ENCODE results near the gene TBC1D2B.

The TBC1D2B gene

DNA sequence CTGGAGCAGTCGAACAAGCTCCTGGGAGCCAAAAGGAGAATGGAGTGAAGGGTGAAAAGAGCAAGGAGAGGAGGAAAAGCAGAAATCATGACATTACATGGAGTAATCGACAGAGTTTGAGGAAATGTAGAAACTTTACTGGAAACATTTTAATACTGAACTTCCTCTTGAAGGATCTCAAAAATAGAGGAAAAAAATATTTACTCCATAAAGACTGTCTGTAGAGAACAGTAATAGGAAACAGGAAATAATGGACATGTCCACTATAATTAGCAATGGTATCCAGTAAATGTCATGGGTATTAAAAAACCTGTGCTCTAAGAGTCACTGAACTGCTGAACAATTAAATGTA is 53.0 kb downstream of the TBC1D2B start:
- no peak for DNase-seq

DNA sequence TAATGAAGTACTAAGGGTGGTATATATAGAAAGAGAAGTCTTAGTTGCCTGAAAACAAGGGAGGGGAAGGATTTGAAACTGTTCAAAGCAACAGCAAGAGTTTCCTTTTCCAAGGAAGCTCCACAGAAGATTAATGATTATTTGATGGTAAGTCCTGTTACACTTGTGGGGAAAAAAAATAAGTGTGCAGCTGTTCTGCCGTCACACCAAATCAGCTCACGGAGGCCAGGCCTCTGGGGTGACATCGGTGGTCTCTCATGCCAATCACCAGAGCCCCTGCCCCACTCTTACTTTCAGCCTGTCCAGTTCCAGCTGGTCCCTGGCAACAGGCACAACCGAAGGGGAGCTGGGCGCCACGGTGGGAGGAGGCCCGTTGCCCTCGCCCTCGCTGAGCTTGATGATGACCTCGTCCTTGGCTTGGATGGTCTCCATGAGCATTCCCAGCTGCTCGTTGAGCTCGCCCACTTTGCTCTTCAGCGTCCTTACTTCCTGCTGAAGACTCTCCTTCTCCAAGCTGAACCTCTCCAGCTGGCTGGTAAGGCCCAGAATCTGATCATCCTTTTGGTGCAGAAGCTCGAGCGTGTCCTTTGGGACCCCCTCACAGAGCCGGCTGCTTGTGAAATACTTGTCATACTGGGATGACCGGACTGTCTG is 53.5 kb downstream of the TBC1D2B start:
- no peak for DNase-seq

DNA sequence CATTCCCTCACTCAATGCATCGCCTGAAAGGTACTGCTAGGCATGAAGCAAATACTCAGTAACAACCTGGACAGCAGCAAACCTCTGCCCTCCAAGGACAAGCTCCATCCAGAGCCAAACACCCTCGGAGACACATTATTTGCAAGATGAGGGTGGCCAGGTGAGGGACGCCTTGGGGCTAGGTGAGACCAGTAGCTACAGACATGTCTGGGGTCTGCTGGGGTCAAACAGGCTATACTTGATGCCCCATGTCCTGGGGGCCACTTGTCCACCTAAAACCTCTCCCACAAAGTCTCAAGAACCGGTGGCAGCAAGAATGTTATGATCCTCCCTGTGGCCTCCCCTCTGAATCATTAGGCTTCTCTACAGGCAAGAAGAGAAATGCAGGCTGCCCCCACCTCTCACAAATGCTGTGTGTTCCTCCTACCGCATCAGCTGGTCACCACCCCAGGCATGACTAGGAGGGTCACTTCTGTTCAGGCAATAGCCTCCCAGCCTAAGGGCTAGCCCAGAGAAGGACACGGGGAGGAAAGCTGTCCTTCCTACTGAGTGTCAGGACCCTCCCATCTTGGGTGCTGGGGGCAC is 54.3 kb downstream of the TBC1D2B start:
- DNase-seq: no peak

DNA sequence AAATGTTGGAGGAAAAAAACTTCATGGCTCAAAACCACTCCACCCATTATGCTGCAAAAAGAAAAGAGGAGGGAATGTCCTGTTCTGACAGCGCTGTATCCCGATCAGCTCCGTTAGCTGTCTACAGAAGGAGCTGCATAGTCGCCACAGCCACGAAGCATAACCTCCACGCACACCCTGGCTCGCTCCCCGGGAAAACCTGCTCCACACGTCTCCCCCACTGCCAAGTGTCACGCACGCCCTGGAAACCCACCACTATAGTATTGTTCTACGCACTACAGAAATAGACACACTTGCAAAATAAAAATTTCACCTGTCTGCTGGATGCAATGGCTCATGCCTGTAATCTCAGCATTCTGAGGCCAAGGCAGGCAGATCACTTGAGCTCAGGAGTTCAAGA is 55.8 kb downstream of the TBC1D2B start:
- no peak for DNase-seq

DNA sequence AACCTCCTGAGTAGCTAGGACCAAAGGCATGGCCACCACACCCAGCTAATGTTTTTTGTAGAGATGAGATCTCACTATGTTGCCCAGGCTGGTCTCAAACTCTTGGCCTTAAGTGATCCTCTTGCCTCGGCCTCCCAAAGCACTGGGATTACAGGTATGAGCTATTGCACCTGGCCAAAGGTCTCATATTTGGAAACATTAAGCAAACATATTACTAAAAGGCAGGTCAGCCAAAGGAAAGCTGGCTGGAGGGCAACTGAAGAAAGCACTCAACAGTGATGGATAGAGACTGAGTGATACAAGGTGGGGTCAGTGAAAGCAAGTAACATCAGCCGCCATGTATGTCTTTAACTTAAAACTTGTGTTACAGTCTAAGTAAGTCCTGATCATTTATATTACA is 57.5 kb downstream of the TBC1D2B start:
- no peak for DNase-seq

DNA sequence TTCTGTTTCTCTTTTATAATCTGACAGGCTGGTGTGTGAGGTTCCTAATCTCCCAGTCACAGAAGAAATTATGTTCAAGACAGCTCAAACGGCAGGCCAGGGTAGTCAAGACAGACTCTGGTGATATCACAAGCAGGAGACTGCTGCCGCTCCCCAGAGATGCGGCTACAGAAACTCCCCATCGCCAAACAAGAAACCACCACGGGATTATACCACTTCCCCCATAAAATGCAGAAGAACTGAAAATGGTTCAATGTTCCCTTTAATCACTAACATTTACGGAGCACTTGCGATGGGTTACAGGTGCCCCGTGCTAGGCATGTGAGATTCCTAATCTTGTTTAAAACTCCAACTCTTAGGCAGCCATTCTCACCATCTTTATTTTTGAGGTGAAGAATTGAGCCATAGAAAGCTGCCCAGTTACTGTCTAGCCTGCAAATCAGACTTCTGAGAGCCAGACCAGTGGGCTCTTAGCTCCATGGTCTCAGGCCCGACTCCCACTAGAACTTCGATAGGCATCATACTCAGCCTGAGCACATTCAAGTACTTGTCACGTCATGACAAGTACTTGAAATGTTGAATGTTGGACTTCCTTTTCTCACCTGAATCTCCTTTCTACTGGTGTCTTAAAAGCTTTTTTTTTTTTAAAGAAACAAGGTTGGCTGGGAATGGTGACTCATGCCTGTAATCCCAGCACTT is 58.4 kb downstream of the TBC1D2B start:
- DNase-seq: no peak

DNA sequence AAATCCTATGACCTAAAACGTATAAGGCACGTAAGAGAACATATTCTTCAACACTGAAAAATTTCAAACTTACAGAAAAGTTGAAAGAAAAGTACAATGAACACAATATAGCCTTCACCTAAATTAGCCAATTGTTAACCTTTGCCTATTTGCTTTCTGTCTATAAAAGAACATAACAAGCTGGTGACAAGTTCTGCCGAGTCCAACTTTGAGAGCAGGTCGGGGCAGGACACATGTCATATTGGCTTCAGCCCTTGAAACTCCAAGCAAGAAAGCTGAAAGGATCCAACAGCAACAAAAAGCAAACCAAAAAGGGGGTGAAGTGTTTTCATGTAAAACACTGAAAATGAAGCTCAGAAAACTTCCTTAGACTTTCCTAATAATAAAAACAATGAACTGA is 59.1 kb downstream of the TBC1D2B start:
- DNase-seq: no peak

DNA sequence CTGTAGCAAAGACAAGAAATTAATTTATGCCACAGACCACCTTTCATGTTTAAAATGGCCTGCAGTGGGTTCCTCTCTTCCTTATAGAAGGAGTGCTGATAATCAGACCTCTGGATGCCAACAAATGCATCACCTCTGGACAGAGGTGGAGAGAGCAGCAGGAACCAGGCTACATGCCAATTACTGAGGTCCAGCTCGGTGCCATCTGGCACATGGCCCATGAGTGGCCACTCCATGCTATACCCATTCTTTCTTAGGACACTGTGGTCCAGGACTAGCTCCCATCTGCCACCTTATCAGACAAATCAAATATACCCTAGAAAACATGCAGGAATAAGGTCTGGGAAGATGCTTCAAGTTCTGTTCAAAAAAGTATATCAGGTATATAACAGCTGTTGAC is 60.7 kb downstream of the TBC1D2B start:
- no peak for DNase-seq

DNA sequence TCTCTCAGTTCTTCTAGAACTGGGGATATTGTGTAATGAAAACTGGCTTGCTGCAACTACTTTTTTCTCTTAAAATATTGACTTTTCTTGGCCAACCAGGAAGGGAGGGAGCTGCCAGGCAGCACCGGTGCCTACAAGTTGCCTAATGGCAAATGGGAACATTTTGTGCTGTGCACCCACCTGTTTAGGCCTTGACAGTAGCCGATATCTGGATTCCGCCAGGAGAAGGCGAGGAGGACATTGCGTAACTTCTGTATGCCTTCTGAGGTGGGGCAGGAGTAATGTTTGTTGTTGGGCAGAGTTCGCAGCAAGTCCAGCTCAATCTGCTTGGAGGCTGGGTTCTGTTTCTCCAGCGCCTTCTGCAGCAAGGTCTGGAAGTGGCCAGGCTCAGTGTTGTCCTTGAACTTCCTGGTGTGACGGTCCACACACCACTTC is 64.9 kb downstream of the TBC1D2B start:
- no peak for DNase-seq

DNA sequence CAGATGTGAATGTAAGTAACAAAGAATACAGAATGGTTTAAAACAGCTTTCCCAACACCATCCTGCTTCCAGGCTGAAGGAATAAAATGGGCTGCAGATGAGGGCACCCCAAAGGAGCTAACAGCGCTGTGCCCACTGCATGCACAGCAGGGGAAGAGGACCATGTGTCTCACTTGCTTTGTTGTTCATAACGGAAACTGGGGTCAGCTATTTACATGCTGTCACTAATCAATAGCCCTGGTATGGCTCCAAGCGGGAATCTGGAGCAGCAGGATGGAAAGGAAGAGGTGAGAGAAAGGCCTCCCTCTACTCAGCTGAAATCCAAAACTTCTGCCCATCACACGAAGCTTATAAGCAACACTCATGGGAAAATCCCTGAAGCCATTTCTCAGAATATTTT is 67.4 kb downstream of the TBC1D2B start:
- no peak for DNase-seq

DNA sequence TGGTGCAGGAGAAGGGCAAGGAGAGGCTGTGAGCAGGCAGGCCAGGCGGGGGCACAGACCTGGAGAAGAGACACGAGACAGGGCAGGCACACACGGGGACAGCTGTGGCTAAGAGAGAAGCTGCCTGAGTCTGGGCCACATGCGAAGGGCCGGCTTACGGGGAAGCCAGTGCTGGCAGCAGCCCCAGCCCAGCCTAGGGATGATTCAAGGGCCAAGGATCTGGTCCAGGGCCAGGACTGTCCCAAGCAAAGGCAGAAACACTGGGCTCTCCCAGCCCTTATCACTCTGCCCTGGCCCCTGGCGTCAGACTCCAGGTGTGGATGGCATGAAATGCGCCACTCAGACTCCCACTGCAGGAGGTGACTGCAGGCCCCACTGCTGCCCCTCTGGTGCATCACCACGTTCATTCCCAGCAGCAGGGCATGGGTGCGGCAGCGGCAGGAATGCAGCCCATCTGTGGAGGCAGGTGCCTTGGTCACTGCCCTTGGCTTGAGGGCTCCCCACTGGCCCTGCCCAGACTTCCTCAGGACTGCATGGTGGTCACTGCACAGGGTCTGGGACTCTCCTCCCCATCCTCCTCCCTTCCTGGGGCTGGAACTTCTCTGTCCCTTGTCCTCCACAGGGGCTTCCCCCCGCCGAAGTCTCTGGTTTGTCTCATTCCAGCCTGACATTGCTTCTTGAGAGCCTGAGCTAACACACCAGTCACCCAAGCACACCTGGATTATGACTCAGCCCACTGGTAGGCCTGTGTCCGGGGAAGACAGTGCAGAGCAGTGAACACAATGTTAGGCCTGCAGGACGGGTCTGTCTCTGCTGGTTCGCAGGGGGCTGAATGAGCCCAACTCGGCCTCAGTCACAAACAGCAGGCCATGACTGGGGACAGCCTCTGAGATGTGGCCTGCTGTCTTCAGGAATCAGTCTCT is 69.3 kb downstream of the TBC1D2B start:
- DNase-seq: peak; percentile 70

DNA sequence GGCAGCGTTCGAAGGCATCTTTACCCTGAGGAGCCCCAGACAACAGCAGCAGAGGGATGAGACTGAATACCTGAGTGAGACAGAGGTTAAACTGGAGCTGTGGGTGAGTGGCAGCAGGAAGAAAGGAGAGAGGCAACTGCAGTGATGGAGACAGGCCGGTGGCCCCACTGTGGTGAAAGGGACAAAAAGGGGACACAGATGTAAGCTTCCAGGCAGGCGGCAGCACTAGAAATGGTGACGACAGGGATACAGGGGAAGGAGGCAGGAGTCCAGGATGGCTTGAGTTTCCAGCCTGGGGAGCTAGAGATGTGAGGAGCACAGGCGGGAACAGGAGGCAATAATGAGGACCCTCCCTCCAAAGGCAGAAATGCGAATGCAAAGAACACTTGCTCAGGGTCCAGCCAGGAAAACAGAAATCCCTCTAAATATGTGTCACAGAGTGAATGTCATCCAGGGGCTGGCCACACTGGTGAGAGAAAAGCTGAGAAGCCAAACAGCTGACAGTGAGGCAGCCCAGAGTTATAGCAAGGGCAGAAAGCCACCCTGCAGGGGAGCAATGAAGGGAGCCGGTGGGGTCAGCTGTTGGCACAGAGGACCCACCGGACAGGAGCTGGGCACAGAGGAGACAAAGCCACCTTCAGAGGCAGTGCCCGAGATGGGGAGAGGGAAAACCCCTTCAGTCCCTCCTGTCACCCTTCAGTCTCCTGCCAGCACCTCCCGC is 70.1 kb downstream of the TBC1D2B start:
- DNase-seq: no peak

DNA sequence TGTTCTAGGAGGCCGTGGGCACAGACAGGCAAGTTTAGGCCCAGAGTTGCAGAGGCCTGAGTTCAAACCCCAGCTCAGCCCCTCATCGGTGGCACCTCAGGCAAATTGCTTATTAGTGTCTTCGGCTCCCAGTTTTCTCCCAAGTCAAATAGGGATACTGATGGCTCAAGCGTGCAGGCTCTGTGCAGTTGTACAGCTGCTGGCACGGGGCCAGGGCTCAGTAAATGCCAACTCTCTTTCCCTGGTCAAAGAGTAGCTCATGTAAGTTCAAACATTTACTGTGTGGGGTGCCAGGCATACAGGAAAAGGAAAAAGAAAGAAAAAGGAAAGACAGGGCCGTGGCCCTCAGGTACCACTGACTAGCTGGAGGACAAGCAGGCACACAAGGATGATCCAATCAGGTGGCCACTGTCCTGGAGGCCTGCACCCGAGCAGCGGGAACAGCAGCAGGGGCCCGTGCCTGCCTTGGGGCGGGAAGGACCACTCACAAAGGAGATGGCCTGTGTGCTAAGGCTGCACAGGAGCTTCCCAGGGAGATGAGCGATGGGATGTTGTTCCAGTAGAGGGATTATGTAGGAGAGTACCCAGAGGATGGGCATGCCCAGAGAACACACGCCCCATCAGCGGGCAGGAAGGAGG is 70.8 kb downstream of the TBC1D2B start:
- DNase-seq: no peak

DNA sequence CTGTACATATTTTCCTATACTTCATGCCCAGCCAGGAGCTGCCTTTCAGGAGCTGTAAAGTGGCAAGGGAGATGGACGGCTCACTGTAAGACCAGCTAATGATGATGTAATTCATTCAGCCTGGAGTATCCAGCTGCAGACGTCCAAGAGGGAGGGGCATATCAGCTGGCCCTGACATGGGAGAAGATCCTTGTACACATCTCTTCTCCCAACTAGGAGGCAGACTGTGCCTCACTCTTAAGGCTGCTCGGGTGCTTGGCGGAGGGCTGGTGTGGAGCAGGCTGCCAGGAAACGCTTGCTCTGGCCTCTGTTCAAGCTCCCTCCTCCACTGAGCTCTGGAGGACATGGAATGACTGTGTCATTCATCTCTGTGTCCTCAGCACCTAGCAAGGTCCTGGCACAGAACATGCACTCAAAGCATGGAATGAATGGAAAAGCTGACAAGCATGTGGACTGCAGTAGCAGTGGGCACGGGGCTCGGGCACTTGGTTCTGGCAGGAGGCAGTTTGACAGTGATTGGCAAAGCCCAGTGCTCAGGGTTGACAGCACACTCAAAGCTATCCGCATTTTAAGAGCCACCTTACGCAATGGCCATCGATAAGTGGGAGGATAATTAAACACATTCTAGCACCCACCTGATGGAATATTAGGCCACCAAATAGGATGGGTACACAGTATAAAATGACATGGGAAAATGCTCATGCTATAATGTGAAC is 72.4 kb downstream of the TBC1D2B start:
- peak; percentile 89 for DNase-seq

DNA sequence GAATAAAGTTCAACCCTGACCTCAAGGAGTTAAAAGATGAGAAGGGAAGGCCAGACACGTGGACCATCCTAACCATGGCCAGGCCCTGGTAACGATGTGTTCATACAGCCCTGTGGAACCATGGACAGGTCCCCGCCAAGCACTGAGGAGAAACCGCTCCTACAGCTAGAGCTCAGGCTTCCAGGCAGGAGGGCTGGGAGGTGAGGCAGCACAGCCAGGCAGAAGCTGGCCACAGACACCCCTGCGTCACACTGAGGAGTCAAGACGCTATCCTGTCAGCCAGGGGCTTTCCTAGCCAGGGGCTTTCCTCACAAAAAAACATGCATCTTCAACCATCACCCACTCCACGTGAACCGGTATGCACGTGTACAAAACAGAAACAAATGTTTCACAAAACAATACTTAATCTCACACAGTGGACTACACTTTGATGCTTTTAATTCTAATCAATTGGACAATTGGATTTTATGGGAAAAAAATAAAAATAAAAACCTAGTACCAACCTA is 73.2 kb downstream of the TBC1D2B start:
- no peak for DNase-seq

DNA sequence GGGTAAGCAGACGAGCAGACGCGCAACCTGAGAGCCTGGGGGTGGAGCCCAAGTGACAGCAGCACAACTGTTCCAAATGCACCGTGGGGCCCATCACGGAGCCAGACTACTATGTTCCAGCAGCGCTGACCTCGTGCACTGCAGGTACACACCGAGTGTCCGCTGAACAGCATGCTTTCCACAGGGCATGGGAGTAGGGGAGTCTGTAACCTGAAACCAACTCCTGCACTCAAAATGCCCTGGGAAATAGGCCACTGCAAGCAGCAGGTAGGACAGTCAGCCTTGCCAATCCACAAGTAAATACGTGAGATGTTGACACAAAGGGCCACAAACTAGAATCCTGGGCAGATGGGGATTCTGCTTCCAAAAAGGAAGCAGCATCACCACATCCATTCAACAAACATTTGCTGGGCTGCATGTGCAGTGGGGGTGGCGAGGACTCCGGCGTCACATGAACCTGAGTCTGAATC is 73.9 kb downstream of the TBC1D2B start:
- no peak for DNase-seq

DNA sequence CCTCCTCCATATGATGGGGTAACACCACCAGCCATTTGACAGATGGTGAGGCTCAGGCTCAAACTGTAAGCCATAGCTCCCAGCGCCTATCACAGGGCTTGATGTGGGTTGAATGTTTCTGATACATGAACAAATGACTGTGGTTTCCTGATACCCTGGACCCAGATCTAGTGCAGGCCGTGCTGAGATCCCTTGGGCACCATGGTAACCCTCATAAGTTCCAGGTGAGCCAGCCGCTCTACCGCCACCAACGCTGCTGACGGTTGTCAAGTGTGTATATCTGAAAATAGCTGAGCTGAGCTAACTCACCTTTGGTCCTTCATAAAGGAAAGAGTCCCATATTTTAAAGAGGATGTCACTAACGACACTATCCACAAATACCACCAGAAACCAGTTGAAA is 74.5 kb downstream of the TBC1D2B start:
- no peak for DNase-seq

DNA sequence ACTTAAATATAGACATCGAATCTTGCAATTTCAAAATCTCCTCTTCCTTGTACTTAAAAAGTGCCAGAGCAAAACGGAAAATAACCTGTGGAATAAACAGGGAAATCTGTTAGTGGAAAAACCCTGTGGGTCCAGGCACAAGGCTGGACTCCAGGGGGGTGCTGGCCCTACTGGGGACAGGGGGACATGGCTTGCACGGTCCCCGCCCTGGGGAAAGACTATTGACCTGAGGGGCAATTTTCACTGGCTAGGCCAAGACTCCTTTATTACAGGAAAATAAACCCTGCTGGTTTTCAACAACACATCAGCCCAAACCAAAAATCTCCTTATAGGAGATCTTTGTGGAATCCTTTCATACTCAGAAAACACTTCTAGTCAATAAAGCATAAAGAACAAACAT is 75.9 kb downstream of the TBC1D2B start:
- DNase-seq: no peak

DNA sequence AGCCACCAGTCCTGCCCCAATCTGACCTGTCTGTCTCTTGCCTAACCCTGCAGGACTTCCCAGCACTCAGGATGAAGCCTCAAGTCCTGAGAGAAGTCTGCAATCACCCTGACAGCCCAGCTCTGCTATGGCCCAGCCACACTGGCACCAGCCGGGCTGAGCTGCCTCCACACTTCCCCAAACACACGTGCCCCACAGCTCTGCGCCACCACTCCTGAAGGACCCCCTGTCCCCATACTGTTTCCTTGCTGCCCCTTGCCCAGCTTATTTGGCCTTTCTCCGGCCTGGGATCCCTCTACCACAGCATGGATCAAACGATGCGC is 76.6 kb downstream of the TBC1D2B start:
- DNase-seq: no peak

DNA sequence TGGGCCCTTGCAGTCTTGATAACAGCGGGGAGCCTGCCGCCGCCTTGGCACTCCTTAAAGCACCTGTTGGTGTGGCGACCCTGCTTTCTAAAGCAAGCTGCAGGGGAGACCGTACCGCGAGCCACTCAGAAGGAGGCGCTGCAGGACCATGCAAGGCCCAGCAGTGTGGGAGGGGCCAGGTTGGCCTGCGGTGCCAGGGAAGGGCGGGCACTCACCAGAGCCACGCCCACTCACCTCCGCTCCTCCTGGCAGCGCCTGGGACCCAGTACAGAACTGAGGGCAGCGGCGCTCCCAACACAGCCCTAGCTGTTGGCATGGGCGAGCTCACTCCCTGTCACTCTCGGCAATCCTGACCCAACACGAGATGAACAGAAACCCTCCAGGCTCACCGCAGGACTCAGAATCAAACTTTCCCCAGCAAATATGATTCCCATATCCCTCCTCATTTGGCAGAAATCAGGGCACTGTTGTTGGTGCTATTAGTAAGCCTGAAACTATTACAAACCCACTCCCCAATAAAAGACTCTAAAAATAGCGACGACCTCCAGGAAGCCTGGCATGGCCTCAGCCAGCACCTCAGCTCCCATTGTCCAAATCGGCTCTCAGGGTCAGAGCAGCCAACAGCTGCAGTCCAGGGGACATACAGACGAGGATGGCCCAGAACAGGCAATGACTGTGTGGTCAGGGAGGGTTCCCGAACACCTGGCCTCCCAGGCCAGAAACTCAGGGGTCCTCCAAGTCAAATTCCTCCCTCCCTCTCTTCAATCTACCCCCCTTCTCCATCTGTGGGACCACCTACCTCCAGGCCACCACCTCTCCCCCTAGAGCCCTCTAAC is 77.2 kb downstream of the TBC1D2B start:
- peak; percentile 31 for DNase-seq
